ENCODE results near the gene HNRNPUL2. TPM values are rescaled to one million over a fixed set of nuclear protein-coding genes. Genes with fewer than 3 reads are reported as not detected.

Gene HNRNPUL2
- total RNA-seq, 1 experiment from 2014 or later, result 10.2 TPM

- no peak for DNase-seq (ENCODE audit: low read depth)
Measured at GRCh38 chr11:62726915-62727164, 417 bp downstream of the HNRNPUL2 start.

- no peak for DNase-seq (ENCODE audit: low read depth)
Measured at GRCh38 chr11:62726156-62726914, 922 bp downstream of the HNRNPUL2 start.

GRCh38 chr11:62725646-62726045 lies 1.6 kb downstream of the HNRNPUL2 start:
- DNase-seq (ENCODE audit: low read depth), result no peak

GRCh38 chr11:62724171-62724570 lies 3.1 kb downstream of the HNRNPUL2 start:
- DNase-seq (ENCODE audit: low read depth), result no peak

- DNase-seq (ENCODE audit: low read depth), result peak; percentile 21
Measured at GRCh38 chr11:62721994-62722393, 5.3 kb downstream of the HNRNPUL2 start.

GRCh38 chr11:62719302-62719978 lies 7.8 kb downstream of the HNRNPUL2 start:
- DNase-seq (ENCODE audit: low read depth), result no peak

- no peak for DNase-seq (ENCODE audit: low read depth)
Measured at GRCh38 chr11:62716816-62717215, 10.4 kb downstream of the HNRNPUL2 start.

- no peak for DNase-seq (ENCODE audit: low read depth)
Measured at GRCh38 chr11:62716206-62716605, 11.1 kb downstream of the HNRNPUL2 start.

- no peak for DNase-seq (ENCODE audit: low read depth)
Measured at GRCh38 chr11:62715150-62716130, 11.8 kb downstream of the HNRNPUL2 start.

- no peak for DNase-seq (ENCODE audit: low read depth)
Measured at GRCh38 chr11:62713343-62713742, 13.9 kb downstream of the HNRNPUL2 start.

- no peak for DNase-seq (ENCODE audit: low read depth)
Measured at GRCh38 chr11:62712861-62713260, 14.4 kb downstream of the HNRNPUL2 start.

- no peak for DNase-seq (ENCODE audit: low read depth)
Measured at GRCh38 chr11:62712276-62712812, 14.9 kb downstream of the HNRNPUL2 start.

- DNase-seq (ENCODE audit: low read depth), result peak; percentile 54
Measured at GRCh38 chr11:62710001-62710345, 17.3 kb downstream of the HNRNPUL2 start.

GRCh38 chr11:62709247-62710000 lies 17.8 kb downstream of the HNRNPUL2 start:
- peak; percentile 96 for DNase-seq (ENCODE audit: low read depth)

GRCh38 chr11:62708793-62709192 lies 18.5 kb downstream of the HNRNPUL2 start:
- DNase-seq (ENCODE audit: low read depth), result no peak

GRCh38 chr11:62708392-62708791 lies 18.9 kb downstream of the HNRNPUL2 start:
- DNase-seq (ENCODE audit: low read depth), result no peak

GRCh38 chr11:62707277-62707861 lies 19.9 kb downstream of the HNRNPUL2 start, which contains the start of the genes BSCL2 and GNG3:
Gene BSCL2 (minus strand): TSS chr11:62707424. CDS start chr11:62707195, 229 bp downstream.
Gene GNG3 (plus strand): TSS chr11:62707676. CDS start chr11:62708296, 620 bp downstream.
- no peak for DNase-seq (ENCODE audit: low read depth)

GRCh38 chr11:62706850-62707247 lies 20.4 kb downstream of the HNRNPUL2 start:
- DNase-seq (ENCODE audit: low read depth), result no peak

- DNase-seq (ENCODE audit: low read depth), result peak; percentile 95
Measured at GRCh38 chr11:62705880-62706849, 21.1 kb downstream of the HNRNPUL2 start.

- no peak for DNase-seq (ENCODE audit: low read depth)
Measured at GRCh38 chr11:62705413-62705812, 21.8 kb downstream of the HNRNPUL2 start.
